Stomach (tissue), 4 donors: ENCODE measurements around the gene STK32C.

Experiments used
- POLR2A ChIP-seq, 4 donors: fragments of 450-650 bp; IDR thresholded peaks; one replicate each; pipeline ENCODE4 v1.6.1; 2016; ENCODE audit warnings: antibody characterized with exemption in 4 of 4, control low read depth in 2 of 4, mild to moderate bottlenecking in 1 of 4, moderate library complexity in 1 of 4
- TF ChIP-seq, protein P1 (sequence below), 7 experiments: fragments of 450-650 bp in 4 of 7; fragments of 200-600 bp in 3 of 7; sonication (generic) in 3 of 7; IDR thresholded peaks; one replicate each; pipeline ENCODE4 v1.5.1; 2016 to 2019; ENCODE audit warnings: antibody characterized with exemption in 7 of 7, control low read depth in 2 of 7, mild to moderate bottlenecking in 1 of 7

- TF ChIP-seq POLR2A (IDR thresholded peaks at IDR 0.05), result no peak
- TF ChIP-seq, protein P1, sequence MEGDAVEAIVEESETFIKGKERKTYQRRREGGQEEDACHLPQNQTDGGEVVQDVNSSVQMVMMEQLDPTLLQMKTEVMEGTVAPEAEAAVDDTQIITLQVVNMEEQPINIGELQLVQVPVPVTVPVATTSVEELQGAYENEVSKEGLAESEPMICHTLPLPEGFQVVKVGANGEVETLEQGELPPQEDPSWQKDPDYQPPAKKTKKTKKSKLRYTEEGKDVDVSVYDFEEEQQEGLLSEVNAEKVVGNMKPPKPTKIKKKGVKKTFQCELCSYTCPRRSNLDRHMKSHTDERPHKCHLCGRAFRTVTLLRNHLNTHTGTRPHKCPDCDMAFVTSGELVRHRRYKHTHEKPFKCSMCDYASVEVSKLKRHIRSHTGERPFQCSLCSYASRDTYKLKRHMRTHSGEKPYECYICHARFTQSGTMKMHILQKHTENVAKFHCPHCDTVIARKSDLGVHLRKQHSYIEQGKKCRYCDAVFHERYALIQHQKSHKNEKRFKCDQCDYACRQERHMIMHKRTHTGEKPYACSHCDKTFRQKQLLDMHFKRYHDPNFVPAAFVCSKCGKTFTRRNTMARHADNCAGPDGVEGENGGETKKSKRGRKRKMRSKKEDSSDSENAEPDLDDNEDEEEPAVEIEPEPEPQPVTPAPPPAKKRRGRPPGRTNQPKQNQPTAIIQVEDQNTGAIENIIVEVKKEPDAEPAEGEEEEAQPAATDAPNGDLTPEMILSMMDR (IDR thresholded peaks at IDR 0.05), result no peak
Observed at GRCh38 chr10:132241086-132241485, 66.7 kb downstream of the STK32C start.
